Fibroblast of lung (primary cell): ENCODE data around the gene XPR1. TPM values are rescaled to one million over a fixed set of nuclear protein-coding genes. Genes with fewer than 3 reads are reported as not detected.

Source experiments
- DNase-seq, 2 donors: peaks; one replicate each; pipeline versions ENCODE4 v3.0.0 to v3.0.0-alpha.2; 2010; ENCODE audit warnings: low read depth in 2 of 2
- H2AFZ ChIP-seq: 2 replicates; pipeline ENCODE4 v1.5.1; 2012; ENCODE audit warnings: low read length, control low read depth, inconsistent platforms
- H3K27ac ChIP-seq: 2 replicates; pipeline ENCODE4 v1.5.1; 2011; ENCODE audit warnings: low read length, control low read depth; ENCODE audit not compliant: insufficient read depth
- H3K27me3 ChIP-seq: 2 replicates; pipeline ENCODE4 v1.5.1; 2011; ENCODE audit warnings: mild to moderate bottlenecking, low read length; ENCODE audit not compliant: control insufficient read depth, insufficient read depth
- H3K36me3 ChIP-seq: 2 replicates; pipeline ENCODE4 v1.5.1; 2011; ENCODE audit warnings: low read length; ENCODE audit not compliant: control insufficient read depth, insufficient read depth
- H3K4me1 ChIP-seq: 2 replicates; pipeline ENCODE4 v1.5.1; 2011; ENCODE audit warnings: low read length; ENCODE audit not compliant: control insufficient read depth, insufficient read depth; ENCODE audit errors: extremely low read depth
- H3K4me2 ChIP-seq: 2 replicates; pipeline ENCODE4 v1.5.1; 2011; ENCODE audit warnings: low read length, control low read depth; ENCODE audit not compliant: insufficient read depth; ENCODE audit errors: extremely low read depth
- H3K4me3 ChIP-seq, 4 experiments: fragments of 200-600 bp in 1 of 4; sonication (generic) in 1 of 4; replicated peaks in 1 of 4; 2 replicates each; pipeline ENCODE4 v1.5.1; 2011 to 2016; ENCODE audit warnings: low read length in 4 of 4, low read depth in 3 of 4, mild to moderate bottlenecking in 3 of 4, control low read depth in 2 of 4, inconsistent platforms in 1 of 4, mixed read lengths in 1 of 4; ENCODE audit not compliant: insufficient read depth in 1 of 4; ENCODE audit errors: control extremely low read depth in 1 of 4
- H3K79me2 ChIP-seq: 2 replicates; pipeline ENCODE4 v1.5.1; 2012; ENCODE audit warnings: mild to moderate bottlenecking, low read length, inconsistent platforms; ENCODE audit not compliant: control insufficient read depth, insufficient read depth
- H3K9ac ChIP-seq: 2 replicates; pipeline ENCODE4 v1.5.1; 2011; ENCODE audit warnings: mild to moderate bottlenecking, low read length, control low read depth; ENCODE audit not compliant: insufficient read depth
- H3K9me3 ChIP-seq: 2 replicates; pipeline ENCODE4 v1.5.1; 2012; ENCODE audit warnings: low read depth, low read length; ENCODE audit not compliant: control insufficient read depth, insufficient read depth
- H4K20me1 ChIP-seq: 2 replicates; pipeline ENCODE4 v1.5.1; 2011; ENCODE audit warnings: low read length; ENCODE audit not compliant: control insufficient read depth, insufficient read depth; ENCODE audit errors: extremely low read depth
- EZH2 ChIP-seq: IDR thresholded peaks from 2 replicates; pipeline ENCODE4 v1.5.1; 2012; ENCODE audit warnings: low read length, control low read depth, mild to moderate bottlenecking; ENCODE audit errors: missing control alignments
- polyA plus RNA-seq, 2 donors: library from polyadenylated mRNA; depleted of rRNA in 1 of 2; stranded (reverse) in 1 of 2; unstranded in 1 of 2; fragments of >200 nt; gene quantifications; 2 replicates each; pipeline ENCODE4 v1.2.1, GENCODE V29; 2011 to 2012; ENCODE audit warnings: missing spikeins in 1 of 2
- total RNA-seq: library from RNA; depleted of rRNA; stranded (reverse); fragments of >200 nt; gene quantifications from 2 replicates; pipeline ENCODE4 v1.2.1, GENCODE V29; 2014
- TF ChIP-seq, protein P1 (sequence below), 2 donors: IDR thresholded peaks in 1 of 2; conservative IDR thresholded peaks in 1 of 2; 1 replicate in 1 of 2; 2 replicates in 1 of 2; pipeline ENCODE4 v1.5.1; 2011 to 2012; ENCODE audit warnings: low read length in 2 of 2, control low read depth in 1 of 2, inconsistent platforms in 1 of 2, low read depth in 1 of 2, mild to moderate bottlenecking in 1 of 2

The XPR1 gene
- total and polyA plus RNA-seq, 2 donors (not counting 1 experiment from before 2014, with no cell fraction given): 18.4 to 31.5 TPM

DNA sequence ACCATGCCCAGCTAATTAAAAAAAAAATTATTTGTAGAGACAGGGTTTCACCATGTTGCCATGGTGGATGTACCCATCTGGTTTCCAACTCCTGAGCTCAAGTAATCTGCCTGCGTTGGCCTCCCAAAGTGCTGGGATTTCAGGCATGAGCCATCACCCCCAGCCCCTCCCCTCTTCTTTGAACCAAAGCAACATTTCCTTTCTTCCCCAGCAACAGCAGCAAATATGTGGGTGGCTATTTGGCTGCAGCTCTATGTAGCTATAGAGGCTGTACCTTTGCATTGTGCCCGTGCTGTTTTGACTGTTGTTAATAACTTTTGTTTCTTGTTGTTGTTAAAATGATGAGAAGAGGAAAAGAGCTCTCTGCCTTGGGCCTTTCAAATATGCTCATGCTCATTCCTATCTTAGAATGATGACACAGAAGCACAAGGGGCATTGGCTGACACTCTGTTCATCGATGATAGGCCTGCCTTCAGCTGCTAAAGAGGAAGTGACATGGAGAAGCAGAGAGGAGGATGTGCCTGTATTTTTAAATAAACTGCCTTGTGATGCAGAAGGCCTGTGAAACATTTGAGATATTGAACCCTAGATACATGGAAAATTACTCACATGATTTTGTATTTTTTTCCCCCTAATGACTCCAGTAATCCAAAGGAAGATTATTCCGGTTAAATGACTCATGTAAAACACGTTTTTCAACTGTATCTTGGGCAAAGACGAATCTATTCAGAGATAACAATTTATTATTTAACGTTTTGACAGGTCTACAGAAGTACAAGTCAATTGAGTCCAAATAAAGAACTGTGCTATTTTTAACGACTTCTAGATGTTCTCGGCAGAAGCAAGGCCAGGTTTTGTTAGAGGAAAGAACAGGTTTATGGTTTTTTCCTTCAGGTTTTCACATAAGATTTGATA lies 20.5 kb upstream of the XPR1 start:
- Histone ChIP-seq H3K27me3 (no peaks in the 10 kb centered on the region), H3K4me1 (peaks cover 3% of the 10 kb centered on the region), H2AFZ (peak overlapping the region; percentile 1), H3K9ac (no peak overlapping the region), H3K36me3 (no peaks in the 10 kb centered on the region), H3K9me3 (no peaks in the 10 kb centered on the region), H3K79me2 (no peaks in the 10 kb centered on the region), H3K4me3 (no peak overlapping the region), H3K27ac (peak overlapping the region; percentile 49), H4K20me1 (no peaks in the 10 kb centered on the region), H3K4me2 (peak overlapping the region; percentile 32)
- TF ChIP-seq, protein P1, sequence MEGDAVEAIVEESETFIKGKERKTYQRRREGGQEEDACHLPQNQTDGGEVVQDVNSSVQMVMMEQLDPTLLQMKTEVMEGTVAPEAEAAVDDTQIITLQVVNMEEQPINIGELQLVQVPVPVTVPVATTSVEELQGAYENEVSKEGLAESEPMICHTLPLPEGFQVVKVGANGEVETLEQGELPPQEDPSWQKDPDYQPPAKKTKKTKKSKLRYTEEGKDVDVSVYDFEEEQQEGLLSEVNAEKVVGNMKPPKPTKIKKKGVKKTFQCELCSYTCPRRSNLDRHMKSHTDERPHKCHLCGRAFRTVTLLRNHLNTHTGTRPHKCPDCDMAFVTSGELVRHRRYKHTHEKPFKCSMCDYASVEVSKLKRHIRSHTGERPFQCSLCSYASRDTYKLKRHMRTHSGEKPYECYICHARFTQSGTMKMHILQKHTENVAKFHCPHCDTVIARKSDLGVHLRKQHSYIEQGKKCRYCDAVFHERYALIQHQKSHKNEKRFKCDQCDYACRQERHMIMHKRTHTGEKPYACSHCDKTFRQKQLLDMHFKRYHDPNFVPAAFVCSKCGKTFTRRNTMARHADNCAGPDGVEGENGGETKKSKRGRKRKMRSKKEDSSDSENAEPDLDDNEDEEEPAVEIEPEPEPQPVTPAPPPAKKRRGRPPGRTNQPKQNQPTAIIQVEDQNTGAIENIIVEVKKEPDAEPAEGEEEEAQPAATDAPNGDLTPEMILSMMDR (conservative IDR thresholded peaks at IDR 0.05 in 1 of 2, IDR thresholded peaks at IDR 0.05 in 1 of 2; ENCODE audit: low read depth in 1 of 2, low read length in 2 of 2): no peak
- TF ChIP-seq EZH2: no peak
- DNase-seq: peak; percentile 39 to 81

DNA sequence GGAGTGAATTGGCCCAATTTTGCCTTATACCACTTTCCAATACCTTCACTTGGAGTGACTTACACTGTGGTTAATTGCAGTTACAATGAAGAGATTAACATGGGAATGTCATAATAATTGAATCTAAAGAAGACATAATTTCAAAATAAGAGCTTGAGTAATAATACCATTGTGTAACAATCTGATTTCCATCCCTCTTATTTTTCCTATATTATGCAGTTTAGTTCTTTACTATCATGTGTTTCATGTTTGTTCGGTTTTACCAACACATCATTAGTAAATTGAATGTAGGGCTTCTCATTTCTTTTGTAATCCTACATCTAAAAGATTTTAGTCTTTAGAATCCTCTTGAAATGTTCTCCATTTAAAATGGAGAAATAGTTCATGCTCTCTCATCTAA lies 19.2 kb upstream of the XPR1 start:
- Histone ChIP-seq H3K9me3 (no peaks in the 10 kb centered on the region), H3K27me3 (no peaks in the 10 kb centered on the region), H2AFZ (no peak overlapping the region), H3K79me2 (no peaks in the 10 kb centered on the region), H3K27ac (no peak overlapping the region), H3K4me3 (no peak overlapping the region), H3K4me2 (no peak overlapping the region), H3K4me1 (peaks cover 5% of the 10 kb centered on the region), H4K20me1 (no peaks in the 10 kb centered on the region), H3K9ac (no peak overlapping the region), H3K36me3 (no peaks in the 10 kb centered on the region)
- no peak for TF ChIP-seq EZH2
- TF ChIP-seq, protein P1 (conservative IDR thresholded peaks at IDR 0.05 in 1 of 2, IDR thresholded peaks at IDR 0.05 in 1 of 2; ENCODE audit: low read depth in 1 of 2, low read length in 2 of 2): no peak
- no peak for DNase-seq

DNA sequence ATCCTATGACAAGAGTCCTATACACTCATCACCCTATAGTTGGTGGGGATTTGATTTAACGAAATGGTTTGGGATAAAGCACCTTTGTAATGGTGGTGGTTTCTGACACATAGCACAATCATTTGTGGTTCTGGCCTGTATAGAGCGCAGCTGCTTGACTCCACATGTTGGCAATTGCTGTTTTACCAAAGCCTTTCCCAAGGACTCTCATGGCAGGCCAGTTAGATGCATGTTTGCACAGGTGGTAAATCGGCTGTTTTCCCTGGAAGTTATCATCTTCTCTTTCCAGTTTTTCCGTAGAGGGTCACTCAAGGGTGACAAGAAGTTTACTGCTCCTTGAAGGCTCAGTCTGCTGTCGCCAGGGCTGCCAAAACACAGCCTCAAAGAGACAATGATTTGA lies 17.1 kb upstream of the XPR1 start:
- Histone ChIP-seq H3K27ac (no peak overlapping the region), H3K4me3 (no peak overlapping the region), H4K20me1 (no peaks in the 10 kb centered on the region), H2AFZ (no peak overlapping the region), H3K9ac (no peak overlapping the region), H3K9me3 (no peaks in the 10 kb centered on the region), H3K36me3 (no peaks in the 10 kb centered on the region), H3K27me3 (no peaks in the 10 kb centered on the region), H3K79me2 (no peaks in the 10 kb centered on the region), H3K4me1 (peaks cover 5% of the 10 kb centered on the region), H3K4me2 (no peak overlapping the region)
- DNase-seq: peak in 1 of 2 donors; percentile 82
- TF ChIP-seq, protein P1 (conservative IDR thresholded peaks at IDR 0.05 in 1 of 2, IDR thresholded peaks at IDR 0.05 in 1 of 2; ENCODE audit: low read depth in 1 of 2, low read length in 2 of 2): no peak
- no peak for TF ChIP-seq EZH2
